H7 (cell line): Measurements from ENCODE around the gene FSTL4. TPM values are rescaled to one million over a fixed set of nuclear protein-coding genes. Genes with fewer than 3 reads are reported as not detected.

ENCODE experiments used
- DNase-seq: peaks from one replicate; pipeline ENCODE4 v3.0.0; 2012
- H3K27me3 ChIP-seq: 2 replicates; pipeline ENCODE4 v1.6.0; 2011; ENCODE audit warnings: mild to moderate bottlenecking, low read length; ENCODE audit not compliant: control insufficient read depth, insufficient read depth
- H3K36me3 ChIP-seq: replicated peaks from 2 replicates; pipeline ENCODE4 v1.5.1; 2011; ENCODE audit warnings: low read length; ENCODE audit not compliant: control insufficient read depth, insufficient read depth
- H3K4me3 ChIP-seq: 2 replicates; pipeline ENCODE4 v1.5.1; 2011; ENCODE audit warnings: low read depth, mild to moderate bottlenecking, control low read depth, low read length, moderate library complexity; ENCODE audit not compliant: insufficient read depth
- total RNA-seq: library from RNA; depleted of rRNA; stranded (reverse); fragments of >200 nt; shearing (Covaris generic); gene quantifications from 2 replicates; pipeline ENCODE4 v1.2.3, GENCODE V29; 2014

Gene FSTL4
- total RNA-seq, 1 experiment from 2014 or later: 2.4 TPM

DNA sequence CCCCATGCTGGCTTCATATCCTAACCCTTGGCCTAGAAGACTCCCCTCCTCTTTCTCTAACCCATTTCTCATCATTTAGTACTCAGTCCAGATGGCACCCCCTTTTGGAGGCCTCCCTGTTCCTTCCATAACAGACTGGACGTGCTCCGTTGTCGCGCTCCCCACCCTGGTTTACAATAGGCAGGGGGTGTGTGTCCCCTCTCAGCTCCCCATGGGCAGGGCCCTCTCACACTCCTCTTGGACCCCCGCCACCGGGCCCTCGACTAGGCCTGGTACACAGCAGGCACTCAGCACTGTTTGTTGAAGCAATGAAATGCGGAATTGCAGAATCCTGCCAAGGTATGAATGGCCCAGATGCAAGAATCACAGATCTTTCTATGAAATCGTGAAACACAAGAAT is 227.4 kb downstream of the FSTL4 start:
- Histone ChIP-seq H3K27me3 (no peaks in the 10 kb centered on the region), H3K36me3 (no peaks in the 10 kb centered on the region), H3K4me3 (no peak overlapping the region)
- DNase-seq: no peak

DNA sequence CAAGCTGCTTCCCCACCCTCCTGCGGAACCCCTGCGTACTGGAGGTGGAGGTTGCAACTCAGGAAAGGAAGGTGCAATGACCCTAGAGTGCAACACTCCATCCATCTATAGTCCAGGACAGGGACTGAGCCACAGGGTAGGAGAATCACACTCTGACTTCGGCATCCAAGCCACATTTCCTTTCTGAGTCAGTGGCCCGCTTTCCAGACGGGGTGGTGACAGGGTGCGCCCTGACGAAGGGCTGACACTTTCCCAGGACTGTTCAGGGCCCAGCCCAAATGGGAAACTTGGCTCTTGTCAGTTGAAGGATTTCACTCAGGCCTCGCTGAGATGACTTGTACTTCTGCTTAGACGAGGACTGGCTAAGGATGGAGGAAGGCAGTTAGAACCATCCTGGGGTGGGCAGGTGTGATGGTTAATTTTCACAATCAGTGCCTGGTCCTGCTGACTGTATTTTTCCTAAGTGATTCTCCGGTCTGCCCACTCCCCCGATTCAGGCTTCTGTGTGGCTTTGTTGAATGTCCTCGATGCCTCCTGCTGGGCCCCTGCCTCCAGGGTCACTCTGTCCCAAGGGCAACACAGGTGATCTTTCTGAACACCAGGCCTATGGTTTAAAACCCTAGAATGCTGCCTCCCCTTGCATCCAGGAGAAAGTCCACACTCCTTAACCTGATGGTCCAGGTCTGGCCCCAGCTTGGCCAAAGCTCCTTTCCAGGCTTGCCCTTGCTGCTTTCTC is 228.1 kb downstream of the FSTL4 start:
- H3K36me3 ChIP-seq: no peaks in the 10 kb centered on the region
- no peak for DNase-seq
- no peak overlapping the region for H3K4me3 ChIP-seq
- H3K27me3 ChIP-seq: no peaks in the 10 kb centered on the region

GRCh38 chr5:133383580-133383939 is 228.8 kb downstream of the FSTL4 start:
- Histone ChIP-seq H3K27me3 (no peaks in the 10 kb centered on the region), H3K4me3 (no peak overlapping the region), H3K36me3 (no peaks in the 10 kb centered on the region)
- DNase-seq: peak; percentile 48

DNA sequence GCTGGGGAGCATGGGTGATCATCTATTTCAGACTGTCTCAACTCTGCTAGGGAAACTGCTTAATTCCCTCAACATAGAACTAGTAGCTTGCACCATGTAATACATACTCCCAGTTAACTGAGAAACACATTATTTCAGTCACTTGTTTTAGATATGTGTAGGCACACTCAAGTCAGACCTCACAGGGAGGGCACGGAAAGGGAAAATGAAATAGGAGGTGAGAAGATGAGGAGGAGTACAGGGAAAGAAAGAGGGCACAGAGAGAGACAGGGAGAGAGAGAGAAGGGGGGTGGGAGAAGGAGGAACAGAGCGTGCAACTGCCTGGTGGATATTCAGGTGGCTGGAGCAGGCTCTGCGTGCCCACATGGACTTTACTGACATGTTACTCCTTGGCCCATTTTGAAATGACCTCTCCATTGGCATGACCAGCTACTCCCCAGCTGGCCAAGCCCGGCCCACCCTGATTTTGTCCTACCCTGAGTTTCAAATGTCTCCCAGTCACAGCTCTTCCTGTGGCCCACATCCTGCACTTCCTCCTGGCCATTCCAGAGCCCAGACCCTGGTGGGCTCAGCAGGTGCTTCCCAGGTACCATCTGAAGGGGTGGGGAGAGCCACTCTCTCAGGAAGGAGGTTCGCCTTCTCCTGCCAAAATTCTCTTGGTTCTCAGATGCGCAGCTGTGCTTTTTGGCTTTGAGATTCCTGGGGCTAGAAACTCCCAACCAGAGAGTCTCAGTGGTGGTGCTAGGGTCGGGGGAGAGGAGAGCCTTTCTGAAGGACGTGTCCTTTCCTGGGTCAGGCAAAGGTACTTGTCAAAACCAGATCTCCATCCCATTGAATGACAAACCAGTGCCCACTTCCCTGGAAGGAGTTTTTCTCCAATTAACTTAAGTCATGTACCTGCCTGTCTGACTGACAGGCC is 229.4 kb downstream of the FSTL4 start:
- no peak for DNase-seq
- Histone ChIP-seq H3K4me3 (no peak overlapping the region), H3K36me3 (no peaks in the 10 kb centered on the region), H3K27me3 (no peaks in the 10 kb centered on the region)

- Histone ChIP-seq H3K36me3 (no peaks in the 10 kb centered on the region), H3K27me3 (no peaks in the 10 kb centered on the region), H3K4me3 (no peak overlapping the region)
- no peak for DNase-seq
Observed at GRCh38 chr5:133381571-133382365, 230.6 kb downstream of the FSTL4 start.

DNA sequence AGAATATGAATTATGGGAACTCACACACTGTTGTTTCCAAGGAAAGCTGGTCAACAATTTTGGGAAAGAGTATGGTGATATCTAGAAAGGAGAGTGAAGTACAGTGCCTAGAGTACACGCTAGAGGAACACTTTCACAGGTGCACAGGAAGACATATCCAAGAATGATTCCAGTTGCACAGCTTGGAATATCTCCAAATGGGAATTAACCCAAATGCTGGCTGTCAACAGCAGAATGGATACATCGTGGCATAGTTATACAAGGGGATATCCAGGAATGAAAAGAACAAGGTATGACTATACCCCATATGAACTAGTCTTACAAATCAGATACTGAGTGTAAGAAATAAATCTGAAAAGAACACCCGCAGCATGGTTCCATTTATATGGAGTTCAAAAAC is 231.3 kb downstream of the FSTL4 start:
- Histone ChIP-seq H3K4me3 (no peak overlapping the region), H3K27me3 (no peaks in the 10 kb centered on the region), H3K36me3 (no peaks in the 10 kb centered on the region)
- no peak for DNase-seq

DNA sequence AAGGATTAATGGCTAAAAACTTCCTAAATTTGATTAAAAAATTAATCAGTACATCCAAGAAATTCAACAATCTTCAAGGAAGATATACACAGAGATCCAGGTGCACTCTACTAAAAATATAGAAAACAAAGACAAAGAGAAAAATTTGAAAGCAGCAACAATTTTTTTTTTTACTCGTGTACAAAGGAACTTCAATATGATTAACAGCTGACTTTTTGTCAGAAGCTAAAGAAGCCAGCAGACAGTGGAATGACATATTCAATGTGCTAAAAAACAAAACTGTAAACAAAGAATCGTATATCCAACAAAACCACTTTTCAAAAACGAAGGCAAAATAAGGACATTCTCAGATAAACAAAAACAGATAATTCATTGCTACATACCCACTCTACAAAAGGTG is 234.6 kb downstream of the FSTL4 start:
- Histone ChIP-seq H3K36me3 (no peaks in the 10 kb centered on the region), H3K27me3 (no peaks in the 10 kb centered on the region), H3K4me3 (no peak overlapping the region)
- DNase-seq: no peak

- DNase-seq: no peak
- Histone ChIP-seq H3K36me3 (no peaks in the 10 kb centered on the region), H3K27me3 (no peaks in the 10 kb centered on the region), H3K4me3 (no peak overlapping the region)
Observed at GRCh38 chr5:133376986-133377385, 235.4 kb downstream of the FSTL4 start.

DNA sequence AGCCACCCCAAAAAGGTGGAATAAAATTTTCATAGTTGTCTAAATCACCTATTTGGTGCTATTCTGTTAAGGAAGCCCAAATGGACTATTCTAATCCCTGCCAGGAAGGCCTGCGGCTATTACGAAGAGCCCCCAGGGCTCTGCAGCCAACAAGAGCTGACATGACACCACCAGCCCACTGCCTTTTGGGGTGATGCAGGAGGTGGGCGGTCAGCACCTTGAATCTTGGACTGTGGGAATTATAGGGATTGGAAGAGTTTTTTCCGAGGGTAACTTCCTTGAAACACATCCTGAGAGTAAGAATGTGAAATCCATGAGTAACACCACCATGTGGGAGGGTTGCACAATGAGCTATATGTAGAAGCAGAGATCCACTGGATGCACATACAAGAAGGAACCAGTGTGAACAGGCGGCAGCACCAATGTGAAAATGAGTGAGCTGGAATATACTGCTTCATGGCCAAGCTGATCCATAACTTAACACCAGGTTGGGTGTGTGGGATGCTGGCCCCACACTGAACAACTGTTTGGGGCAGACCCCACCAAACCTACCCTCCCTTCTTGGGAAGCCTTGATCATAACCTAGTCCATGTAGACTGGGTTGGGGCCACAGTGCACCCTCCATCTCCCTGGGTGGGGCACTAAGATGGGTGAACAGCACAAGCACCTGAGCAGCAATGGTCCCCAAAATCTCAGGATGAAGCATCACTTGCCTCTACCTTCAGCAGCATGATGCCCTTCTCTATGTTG is 239.0 kb downstream of the FSTL4 start:
- no peak overlapping the region for H3K4me3 ChIP-seq
- no peak for DNase-seq
- no peaks in the 10 kb centered on the region for H3K36me3 ChIP-seq
- H3K27me3 ChIP-seq: no peaks in the 10 kb centered on the region

DNA sequence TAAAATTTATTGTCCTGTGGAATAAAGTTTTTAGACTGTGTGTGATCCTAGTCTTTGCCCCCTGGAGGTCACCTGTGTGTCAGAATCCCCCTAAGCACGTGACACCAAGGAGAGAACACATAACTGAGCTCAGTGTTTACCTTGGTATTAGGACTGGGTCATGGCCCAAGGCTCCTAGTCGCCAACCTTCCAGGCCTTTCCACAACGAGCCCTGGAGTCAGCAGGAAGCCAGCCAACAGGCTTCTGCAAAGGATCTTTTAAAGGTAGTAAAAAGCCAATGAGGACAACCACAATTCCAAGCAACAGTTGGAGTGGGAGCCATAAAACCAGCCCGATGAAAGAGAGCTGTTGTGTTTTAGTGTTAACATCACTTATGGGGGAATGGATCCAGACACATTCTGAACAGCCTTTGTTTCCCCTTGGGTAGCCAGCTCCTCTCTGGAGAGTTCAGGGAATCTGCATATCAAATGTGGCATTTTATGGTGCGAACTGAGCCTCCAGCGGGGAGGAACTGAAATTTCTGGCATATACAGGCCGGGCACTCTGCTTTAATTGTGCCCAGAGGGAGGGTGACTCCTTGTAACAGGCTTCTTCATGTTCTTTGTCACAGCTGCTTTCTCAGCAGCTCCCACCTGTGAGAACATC is 239.9 kb downstream of the FSTL4 start:
- no peaks in the 10 kb centered on the region for H3K36me3 ChIP-seq
- H3K4me3 ChIP-seq: no peak overlapping the region
- DNase-seq: no peak
- no peaks in the 10 kb centered on the region for H3K27me3 ChIP-seq

DNA sequence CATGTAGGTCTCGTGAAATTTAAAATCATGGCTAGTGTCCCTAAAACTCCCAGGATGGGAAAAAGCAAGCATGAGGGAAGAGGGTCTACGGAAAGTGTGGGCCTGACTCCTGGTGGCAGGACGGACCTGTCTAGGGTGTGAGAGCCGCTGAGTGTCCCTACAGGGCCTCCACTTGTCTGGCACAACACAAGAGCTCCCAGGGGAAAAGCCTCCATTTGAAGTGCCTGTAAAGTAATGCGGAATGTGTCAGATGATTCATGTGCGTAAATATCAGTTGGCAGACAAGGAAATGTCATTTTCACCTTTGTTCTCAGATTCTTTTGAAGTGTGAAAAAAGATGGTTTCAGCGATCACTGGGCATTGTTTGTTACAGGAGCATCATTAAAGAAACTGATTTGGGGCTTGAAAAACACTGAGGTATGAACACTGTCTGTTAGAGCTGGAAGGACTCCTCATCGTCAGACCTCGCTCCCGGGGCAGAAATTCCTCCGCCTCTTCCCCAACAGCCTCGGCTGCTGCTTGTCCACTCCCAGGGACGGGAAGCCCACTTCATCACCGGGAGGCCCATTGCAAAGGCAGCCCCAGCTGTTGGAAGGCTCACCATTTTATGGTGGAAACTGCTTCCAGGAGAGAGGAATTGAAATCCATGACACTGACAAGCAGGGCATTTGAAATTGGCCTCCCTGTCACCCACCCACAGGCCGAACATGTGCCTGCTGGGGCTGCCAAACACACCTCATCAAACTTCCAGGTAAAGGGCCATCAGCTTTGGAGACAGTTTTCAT is 240.8 kb downstream of the FSTL4 start:
- no peak overlapping the region for H3K4me3 ChIP-seq
- H3K27me3 ChIP-seq: no peaks in the 10 kb centered on the region
- no peaks in the 10 kb centered on the region for H3K36me3 ChIP-seq
- no peak for DNase-seq

- no peak for DNase-seq
- Histone ChIP-seq H3K4me3 (no peak overlapping the region), H3K27me3 (no peaks in the 10 kb centered on the region), H3K36me3 (no peaks in the 10 kb centered on the region)
Observed at GRCh38 chr5:133370904-133371303, 241.4 kb downstream of the FSTL4 start.
